Activated CD4-positive, CD25-positive, alpha-beta regulatory T cell treated with anti-CD3 and anti-CD28 coated beads, Interleukin-2, amount 50 U/mL, for 16 hours (primary cell): ENCODE measurements around the gene TUBB1.

Experiments used
- DNase-seq: peaks from one replicate; pipeline ENCODE4 v3.0.0-alpha.2; 2020; ENCODE audit warnings: low read depth, low spot score

TUBB1 gene

DNA sequence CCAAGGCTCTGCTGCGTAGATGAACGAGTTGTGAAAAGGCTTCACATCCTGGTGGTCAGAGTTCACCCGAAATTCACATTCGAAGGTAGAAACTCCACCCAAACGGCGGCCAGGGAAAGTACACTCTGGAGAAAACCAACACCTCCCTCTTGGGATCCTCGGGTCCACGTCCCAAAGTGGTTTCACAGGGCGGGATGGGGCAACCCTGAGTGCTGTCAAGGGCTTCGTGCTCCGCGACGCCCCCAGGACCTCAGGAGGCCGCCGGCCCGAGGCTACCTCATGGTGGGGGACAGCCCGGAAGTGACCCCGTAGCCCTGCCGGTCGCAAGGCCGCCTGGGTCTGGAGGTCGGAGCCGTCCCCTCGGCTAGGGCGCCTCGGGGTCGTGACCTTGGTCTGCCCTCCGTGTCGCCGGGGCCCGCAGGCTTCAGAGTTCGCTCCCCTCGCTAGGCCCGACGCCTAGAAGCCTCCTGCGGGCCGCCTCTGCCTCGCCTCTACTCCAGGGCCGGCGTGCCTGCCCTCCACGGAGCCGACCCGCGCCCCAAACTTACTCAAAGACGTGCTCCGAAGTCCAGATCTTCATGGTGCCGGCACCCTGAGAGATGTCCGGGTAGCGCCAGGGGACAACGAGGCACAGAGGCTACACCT, 23.0 kb downstream of the TUBB1 start, which contains the start of gene PRELID3B:
Gene PRELID3B, minus strand, starts transcription at position 636 of the 645 bp plus-strand sequence. Its CDS starts 56 bp downstream, at position 580.
- DNase-seq: no peak

DNA sequence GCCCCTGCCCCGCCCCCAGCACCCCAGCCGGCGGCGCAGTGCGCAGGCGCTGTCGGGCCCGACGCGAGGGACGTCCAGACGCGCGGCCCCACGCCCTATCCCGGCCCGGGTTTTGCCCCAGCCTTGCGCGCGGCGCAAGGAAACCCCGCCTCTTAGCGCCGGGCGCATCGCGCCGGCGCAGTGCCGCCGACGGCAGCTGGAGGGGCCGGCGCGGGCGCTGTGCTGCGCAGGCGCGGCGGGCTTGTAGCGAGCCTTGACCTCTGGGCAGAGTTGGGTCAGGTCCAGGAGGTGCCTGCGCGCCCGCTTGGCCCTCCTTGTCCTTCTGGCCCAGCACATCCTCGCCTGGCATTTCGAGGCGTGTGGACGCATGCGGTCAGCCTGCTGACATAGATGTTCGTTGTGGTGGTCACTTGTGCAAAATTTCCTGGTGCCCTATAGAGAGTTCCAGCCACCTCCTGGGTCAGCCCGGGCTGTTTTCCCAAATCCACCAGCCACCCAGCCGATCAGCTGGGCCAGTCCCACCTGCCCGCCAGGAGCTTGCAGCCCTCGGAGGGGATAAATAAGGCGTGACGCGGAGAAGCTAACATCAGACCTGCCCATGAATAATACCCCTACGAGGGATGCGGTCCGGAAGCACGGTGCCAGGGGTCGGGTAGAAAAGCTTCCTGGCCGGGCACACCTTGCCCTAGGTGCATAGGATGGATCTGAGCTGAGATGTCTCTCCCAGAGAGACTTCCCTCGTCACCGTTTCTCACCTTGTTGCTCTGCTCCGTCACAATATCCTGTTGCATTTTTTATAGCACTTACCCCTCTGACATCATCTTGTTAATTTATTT, 23.8 kb downstream of the TUBB1 start:
- DNase-seq: peak; percentile 89

GRCh38 chr20:59043698-59044097, 24.5 kb downstream of the TUBB1 start:
- no peak for DNase-seq

DNA sequence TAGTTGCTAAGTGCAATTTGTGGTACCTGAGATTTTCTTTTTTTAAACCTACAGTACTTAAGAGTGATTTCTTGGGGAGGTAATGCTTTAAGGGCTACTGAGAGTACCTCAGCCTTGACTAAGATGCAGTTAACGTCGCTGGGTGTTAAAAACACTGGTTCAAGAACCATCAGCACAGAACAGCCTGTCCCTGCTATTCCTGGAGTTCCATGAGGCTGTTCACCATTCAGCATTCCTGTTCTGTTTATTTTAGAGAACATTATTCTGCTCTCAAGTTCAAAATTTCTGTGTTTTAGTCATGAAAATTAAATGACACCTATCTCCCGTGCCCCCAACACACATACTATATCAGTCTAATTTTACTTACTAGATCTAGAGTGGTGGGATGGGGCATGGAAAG, 25.1 kb downstream of the TUBB1 start:
- no peak for DNase-seq

DNA sequence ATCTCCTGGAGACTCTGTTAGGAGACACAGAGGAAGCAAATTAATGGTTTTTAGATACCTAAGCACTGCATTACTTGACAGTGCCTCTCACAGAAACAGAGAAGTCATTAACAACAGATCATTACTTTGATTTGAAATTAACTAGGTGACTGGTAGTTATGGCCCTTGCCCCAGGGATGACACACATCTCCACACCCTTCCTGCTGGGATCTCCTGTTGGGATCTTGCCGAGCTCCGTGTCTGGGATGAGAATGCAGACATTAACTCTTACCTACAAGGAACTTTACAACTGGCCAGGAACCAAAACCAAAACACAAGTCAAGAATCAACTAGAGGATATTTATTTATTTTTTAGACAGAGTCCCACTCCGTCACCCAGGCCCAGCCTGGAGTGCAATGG, 25.6 kb downstream of the TUBB1 start:
- no peak for DNase-seq

- no peak for DNase-seq
Observed at GRCh38 chr20:59046862-59047261, 27.6 kb downstream of the TUBB1 start.

- DNase-seq: no peak
Observed at GRCh38 chr20:59047938-59048680, 28.9 kb downstream of the TUBB1 start.

GRCh38 chr20:59048681-59049030, 29.4 kb downstream of the TUBB1 start:
- DNase-seq: no peak

- DNase-seq: no peak
Observed at GRCh38 chr20:59050437-59050836, 31.2 kb downstream of the TUBB1 start.

- no peak for DNase-seq
Observed at GRCh38 chr20:59051666-59052185, 32.5 kb downstream of the TUBB1 start.

DNA sequence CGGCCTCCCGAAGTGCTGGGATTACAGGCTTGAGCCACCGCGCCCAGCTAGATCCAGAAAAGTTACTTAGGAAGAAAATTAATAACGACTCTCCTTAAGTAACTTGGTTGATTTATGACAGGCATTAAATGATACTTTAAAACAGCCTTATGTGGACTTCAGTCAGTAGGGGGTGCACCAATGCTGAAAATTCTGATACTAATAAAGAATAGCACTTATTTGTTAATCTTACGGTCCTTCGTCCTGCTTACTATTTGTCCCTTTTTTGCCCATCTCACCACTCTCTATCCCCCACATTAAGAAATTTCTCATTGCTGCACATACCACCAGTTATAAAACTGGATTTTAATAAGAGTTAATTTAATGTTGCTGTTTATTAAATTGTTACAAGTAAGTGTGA, 36.1 kb downstream of the TUBB1 start:
- DNase-seq: no peak

DNA sequence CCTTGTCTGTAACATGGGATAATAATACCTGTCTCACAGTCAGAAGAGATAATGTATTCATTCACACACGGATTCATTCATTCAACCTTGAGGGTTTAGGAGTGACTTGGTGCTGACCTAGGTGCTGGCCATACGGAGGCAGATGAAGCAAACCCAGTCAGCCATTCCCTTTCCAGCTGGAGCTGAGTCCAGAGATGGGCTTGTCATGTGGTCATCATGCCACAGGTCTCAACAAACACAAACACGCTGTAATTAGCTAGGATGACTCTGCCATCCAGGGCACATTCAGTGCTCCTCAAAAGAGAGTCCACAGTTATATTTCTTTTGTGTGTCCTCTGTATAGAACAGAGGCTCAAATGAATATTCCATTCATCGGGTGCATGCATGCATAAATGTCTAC, 42.9 kb downstream of the TUBB1 start:
- no peak for DNase-seq

- DNase-seq: no peak
Observed at GRCh38 chr20:59063358-59064213, 44.4 kb downstream of the TUBB1 start.

DNA sequence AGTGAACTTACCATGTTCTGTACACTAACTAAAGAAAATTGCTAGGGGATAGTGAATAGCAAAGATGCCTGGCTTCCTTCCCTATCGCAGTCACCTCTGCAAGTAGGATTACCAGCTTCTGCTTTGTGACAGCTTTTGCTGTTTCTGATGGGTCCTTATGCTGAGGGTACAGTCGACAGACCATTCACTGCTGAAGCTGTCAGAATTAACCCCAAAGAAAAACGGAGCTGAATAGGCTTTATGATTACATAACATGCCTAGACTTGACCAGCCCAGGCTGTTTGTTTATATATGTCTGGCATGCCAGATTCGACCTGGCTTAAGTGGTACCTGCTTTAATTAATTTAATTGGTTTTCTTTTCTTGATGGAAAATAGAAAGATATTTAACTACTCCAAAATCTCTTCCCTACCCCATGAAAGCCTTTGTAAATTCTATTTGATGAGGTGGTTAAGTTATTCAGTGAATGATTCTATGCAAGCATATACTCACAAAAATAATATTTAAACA, 45.0 kb downstream of the TUBB1 start:
- no peak for DNase-seq

GRCh38 chr20:59068534-59068933, 49.3 kb downstream of the TUBB1 start:
- no peak for DNase-seq

GRCh38 chr20:59069026-59069425, 49.8 kb downstream of the TUBB1 start:
- DNase-seq: no peak

GRCh38 chr20:59071216-59071615, 52.0 kb downstream of the TUBB1 start:
- no peak for DNase-seq

DNA sequence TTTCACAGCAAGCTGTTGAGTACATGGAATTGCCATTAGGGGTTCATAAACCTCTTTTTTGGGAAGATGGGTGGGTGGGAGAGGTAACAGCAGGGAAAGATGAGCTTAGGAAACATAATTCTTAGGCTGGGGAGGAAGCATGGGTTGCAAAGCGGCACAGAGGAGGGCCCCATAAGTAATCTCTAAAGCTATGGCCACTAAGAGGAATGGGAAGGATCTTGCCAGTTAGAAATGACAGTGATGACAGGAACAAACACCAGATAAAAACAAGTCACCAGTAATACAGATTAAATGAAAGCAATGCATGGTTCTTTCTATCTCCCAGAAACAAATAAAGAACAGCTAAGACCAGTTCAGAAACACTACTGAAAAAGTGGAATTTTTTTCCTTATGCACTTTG, 54.4 kb downstream of the TUBB1 start:
- no peak for DNase-seq

DNA sequence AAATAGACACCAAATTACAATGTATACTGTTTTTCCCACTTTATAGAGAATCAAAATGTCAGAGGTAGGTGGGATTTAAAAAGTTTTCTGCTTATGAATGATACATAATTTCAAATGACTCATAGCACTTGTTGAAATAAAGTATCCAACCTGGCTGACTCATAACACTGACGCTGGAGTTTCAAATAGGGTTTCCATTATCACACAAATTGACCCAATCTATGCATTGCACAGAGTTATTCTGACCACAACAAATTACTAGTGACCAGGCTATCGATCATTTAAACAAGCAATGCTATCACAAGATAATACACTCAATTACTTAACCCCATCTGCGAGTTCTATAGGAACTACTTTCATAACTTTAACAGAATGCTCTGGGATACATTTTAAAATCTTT, 55.2 kb downstream of the TUBB1 start:
- DNase-seq: no peak

GRCh38 chr20:59075934-59076508, 56.8 kb downstream of the TUBB1 start:
- no peak for DNase-seq
